ENCODE results near the gene UBASH3A. TPM values are rescaled to one million over a fixed set of nuclear protein-coding genes. Genes with fewer than 3 reads are reported as not detected.

The UBASH3A gene
- total RNA-seq, 2 donors from 2014 or later, result 0.93 to 1.5 TPM

DNA sequence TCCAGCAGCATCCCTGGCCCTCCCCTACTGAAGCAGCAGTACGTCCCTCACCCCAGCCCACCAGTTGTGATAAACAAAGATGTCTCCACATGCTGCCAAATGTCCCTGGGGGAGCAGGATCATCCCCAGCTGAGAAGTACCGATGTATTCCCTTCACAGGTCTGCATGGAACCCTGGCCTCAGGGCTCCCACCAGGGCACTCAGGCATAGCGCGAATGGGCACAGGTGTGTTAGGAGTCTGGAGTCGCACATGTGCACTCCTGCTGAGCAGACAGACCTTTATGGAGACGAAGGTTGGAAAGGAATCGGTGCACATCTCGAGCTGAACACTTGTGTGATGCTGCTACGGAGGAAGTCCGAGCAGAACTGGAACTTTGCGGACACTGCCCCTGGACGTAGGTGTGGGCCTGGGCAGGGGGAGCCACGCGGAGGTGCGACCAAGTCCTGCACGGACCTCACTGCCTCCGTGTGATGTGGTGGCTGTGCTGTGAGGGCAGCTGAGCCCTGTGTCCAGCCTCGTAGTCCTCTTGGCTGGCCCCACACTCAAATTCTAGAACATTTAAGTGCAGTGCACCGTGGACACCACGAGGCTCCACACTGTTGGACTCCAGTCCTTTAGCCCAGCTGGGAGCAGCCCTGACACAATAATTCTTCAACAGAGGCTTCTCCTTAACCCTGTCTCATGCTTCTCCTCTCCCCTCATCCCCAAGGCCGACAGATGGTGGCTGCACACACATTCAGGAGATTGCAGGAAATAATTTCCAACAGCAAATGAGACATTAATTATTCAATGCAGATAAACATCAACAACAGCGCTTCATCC lies 48.9 kb downstream of the UBASH3A start:
- TF ChIP-seq, protein P1, sequence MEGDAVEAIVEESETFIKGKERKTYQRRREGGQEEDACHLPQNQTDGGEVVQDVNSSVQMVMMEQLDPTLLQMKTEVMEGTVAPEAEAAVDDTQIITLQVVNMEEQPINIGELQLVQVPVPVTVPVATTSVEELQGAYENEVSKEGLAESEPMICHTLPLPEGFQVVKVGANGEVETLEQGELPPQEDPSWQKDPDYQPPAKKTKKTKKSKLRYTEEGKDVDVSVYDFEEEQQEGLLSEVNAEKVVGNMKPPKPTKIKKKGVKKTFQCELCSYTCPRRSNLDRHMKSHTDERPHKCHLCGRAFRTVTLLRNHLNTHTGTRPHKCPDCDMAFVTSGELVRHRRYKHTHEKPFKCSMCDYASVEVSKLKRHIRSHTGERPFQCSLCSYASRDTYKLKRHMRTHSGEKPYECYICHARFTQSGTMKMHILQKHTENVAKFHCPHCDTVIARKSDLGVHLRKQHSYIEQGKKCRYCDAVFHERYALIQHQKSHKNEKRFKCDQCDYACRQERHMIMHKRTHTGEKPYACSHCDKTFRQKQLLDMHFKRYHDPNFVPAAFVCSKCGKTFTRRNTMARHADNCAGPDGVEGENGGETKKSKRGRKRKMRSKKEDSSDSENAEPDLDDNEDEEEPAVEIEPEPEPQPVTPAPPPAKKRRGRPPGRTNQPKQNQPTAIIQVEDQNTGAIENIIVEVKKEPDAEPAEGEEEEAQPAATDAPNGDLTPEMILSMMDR (IDR thresholded peaks at IDR 0.05), result no peak
- H3K4me1 ChIP-seq, result no peaks in the 10 kb centered on the region
- no peak overlapping the region for H3K9ac ChIP-seq (ENCODE audit: low read depth in 2 of 2, low read length in 2 of 2)
- DNase-seq, result no peak
- no peaks in the 10 kb centered on the region for H3K9me3 ChIP-seq
- H3K27ac ChIP-seq, result no peak overlapping the region
- H3K4me3 ChIP-seq, result no peak overlapping the region
- no peaks in the 10 kb centered on the region for H3K27me3 ChIP-seq
- no peaks in the 10 kb centered on the region for H3K36me3 ChIP-seq
- intact Hi-C loops (cut with DNase I), result no loop called here

DNA sequence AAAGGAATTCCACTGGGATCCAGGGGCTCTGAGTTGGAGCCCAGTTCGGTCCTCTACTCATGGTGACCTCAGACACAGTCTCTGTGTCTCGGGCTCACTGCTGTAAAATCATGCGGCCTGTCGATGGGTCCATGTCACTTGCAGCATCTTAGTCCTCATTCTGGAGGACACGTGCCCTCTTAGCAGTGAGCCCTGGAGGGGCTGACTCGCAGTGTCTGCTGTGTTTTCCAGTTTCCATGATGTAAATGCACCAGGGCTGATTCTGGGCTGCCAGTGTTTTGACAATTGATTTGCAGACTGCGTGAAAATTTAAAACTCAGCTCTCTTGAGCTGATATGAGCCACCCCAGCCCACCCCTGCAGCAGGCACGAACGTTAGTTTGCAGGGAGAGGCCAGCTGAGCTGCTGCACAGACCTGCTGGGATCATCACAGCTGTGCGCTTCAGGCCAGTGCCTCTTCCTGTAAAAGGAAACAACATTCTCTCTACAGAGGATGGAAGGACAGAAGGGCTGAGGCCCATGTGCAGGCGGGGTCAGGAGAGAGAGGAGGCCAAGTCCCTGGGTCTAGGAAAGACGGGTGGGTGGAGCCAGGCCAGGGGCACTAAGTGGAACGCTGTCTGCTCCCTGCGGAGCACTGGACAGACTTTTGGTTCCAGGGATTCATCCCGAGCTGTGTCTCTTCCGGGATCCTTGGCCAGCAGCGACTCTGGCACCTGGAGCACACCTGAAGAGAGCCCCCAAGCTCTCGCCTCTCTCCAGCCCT lies 49.7 kb downstream of the UBASH3A start:
- no peaks in the 10 kb centered on the region for H3K27me3 ChIP-seq
- no peaks in the 10 kb centered on the region for H3K9me3 ChIP-seq
- TF ChIP-seq, protein P1 (IDR thresholded peaks at IDR 0.05), result no peak
- no peak for DNase-seq
- no peak overlapping the region for H3K4me3 ChIP-seq
- no peaks in the 10 kb centered on the region for H3K36me3 ChIP-seq
- H3K9ac ChIP-seq (ENCODE audit: low read depth in 2 of 2, low read length in 2 of 2), result no peak overlapping the region
- no peak overlapping the region for H3K27ac ChIP-seq
- intact Hi-C loops (cut with DNase I), result no loop called here
- no peaks in the 10 kb centered on the region for H3K4me1 ChIP-seq

DNA sequence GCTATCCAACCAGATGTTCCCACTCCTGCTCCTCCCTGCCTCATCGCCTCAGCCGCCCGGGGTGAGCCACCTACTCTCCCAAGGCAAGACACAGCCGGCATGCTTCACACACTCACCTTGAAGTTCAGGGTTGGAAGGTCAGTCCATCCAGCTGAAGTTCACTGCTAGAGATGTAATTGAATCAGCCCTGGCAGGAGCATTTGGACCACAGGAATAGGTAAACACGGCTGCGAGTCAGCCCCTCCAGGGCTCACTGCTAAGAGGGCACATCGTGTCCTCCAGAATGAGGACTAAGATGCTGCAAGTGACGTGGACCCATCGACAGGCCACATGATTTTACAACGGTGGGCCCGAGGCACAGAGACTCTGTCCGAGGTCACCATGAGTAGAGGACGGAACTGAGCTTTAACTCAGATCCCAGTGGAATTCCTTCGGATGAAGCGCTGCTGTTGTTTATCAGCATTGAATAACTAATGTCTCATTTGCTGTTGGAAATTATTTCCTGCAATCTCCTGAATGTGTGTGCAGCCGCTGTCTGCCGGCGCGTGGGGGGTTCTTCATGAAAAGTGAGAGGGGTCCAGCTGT lies 50.4 kb downstream of the UBASH3A start:
- Histone ChIP-seq H3K9ac (ENCODE audit: low read depth in 2 of 2, low read length in 2 of 2) (no peak overlapping the region), H3K4me3 (no peak overlapping the region), H3K27me3 (no peaks in the 10 kb centered on the region), H3K36me3 (no peaks in the 10 kb centered on the region), H3K4me1 (no peaks in the 10 kb centered on the region), H3K9me3 (no peaks in the 10 kb centered on the region), H3K27ac (no peak overlapping the region)
- intact Hi-C loops (cut with DNase I), result no loop called here
- TF ChIP-seq, protein P1 (IDR thresholded peaks at IDR 0.05), result no peak
- DNase-seq, result no peak

DNA sequence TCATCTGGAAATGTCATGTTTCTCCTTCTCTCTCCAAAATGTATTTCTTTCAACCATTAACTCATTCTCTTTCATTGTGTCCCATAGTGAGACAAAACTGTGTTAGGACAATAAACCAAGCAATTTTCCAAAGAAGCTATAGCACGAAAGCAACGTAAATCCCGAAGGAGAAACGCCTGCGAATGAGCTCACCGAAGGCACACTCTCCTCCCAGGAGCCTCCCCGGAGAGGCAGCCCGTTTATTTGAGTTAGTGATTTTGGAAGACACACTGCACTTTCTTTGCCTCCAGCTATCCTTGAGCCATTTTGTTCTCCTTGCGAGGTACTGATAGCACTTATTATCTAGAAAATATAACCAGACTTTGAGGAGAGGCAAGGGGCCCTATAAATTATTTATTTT lies 51.1 kb downstream of the UBASH3A start:
- TF ChIP-seq, protein P1 (IDR thresholded peaks at IDR 0.05), result no peak
- Histone ChIP-seq H3K4me1 (no peaks in the 10 kb centered on the region), H3K9ac (ENCODE audit: low read depth in 2 of 2, low read length in 2 of 2) (no peak overlapping the region), H3K9me3 (no peaks in the 10 kb centered on the region), H3K27ac (no peak overlapping the region), H3K36me3 (no peaks in the 10 kb centered on the region), H3K27me3 (no peaks in the 10 kb centered on the region), H3K4me3 (no peak overlapping the region)
- intact Hi-C loops (cut with DNase I), result no loop called here
- no peak for DNase-seq

DNA sequence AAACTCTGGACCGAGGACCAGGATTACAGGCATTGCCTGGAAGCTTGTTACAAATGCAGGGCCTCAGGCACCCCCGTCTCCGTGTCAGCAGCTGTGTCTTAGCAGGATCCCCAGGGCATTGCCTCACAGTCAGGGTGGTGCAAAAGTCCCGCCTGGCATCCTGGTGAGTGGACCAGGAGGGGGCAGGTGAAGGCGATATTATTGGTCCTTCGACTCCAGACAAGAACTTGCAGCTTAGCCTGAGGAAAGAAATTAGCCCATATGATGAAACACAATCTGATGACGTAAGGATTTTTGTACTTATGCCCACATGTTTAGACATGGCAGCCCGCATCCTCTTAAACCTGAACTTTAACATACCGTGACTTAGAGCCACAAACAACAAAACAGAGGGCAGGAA lies 51.5 kb downstream of the UBASH3A start:
- H3K9me3 ChIP-seq, result no peaks in the 10 kb centered on the region
- no peak overlapping the region for H3K4me3 ChIP-seq
- H3K36me3 ChIP-seq, result no peaks in the 10 kb centered on the region
- no peak overlapping the region for H3K27ac ChIP-seq
- intact Hi-C loops (cut with DNase I), result no loop called here
- DNase-seq, result no peak
- no peak overlapping the region for H3K9ac ChIP-seq (ENCODE audit: low read depth in 2 of 2, low read length in 2 of 2)
- no peaks in the 10 kb centered on the region for H3K27me3 ChIP-seq
- H3K4me1 ChIP-seq, result peaks cover 2% of the 10 kb centered on the region
- TF ChIP-seq, protein P1 (IDR thresholded peaks at IDR 0.05), result no peak
